ENCODE data around the gene CHRNA5.

CHRNA5 gene

GRCh38 chr15:78633348-78633747 is 68.0 kb downstream of the CHRNA5 start:
- no peak for DNase-seq (ENCODE audit: low spot score)
- H3K4me3 ChIP-seq: no peak overlapping the region
- TF ChIP-seq CTCF (IDR thresholded peaks at IDR 0.05): no peak
- no peak overlapping the region for H3K27ac ChIP-seq

- H3K27ac ChIP-seq: no peak overlapping the region
- no peak for TF ChIP-seq CTCF (IDR thresholded peaks at IDR 0.05)
- peak; percentile 50 for DNase-seq (ENCODE audit: low spot score)
- H3K4me3 ChIP-seq: no peak overlapping the region
Observed at GRCh38 chr15:78634210-78635145, 69.2 kb downstream of the CHRNA5 start.

GRCh38 chr15:78635346-78635745 is 70.0 kb downstream of the CHRNA5 start:
- Histone ChIP-seq H3K27ac (no peak overlapping the region), H3K4me3 (no peak overlapping the region)
- no peak for TF ChIP-seq CTCF (IDR thresholded peaks at IDR 0.05)
- DNase-seq (ENCODE audit: low spot score): no peak

GRCh38 chr15:78636378-78636859 is 71.1 kb downstream of the CHRNA5 start:
- no peak for TF ChIP-seq CTCF (IDR thresholded peaks at IDR 0.05)
- no peak for DNase-seq (ENCODE audit: low spot score)
- Histone ChIP-seq H3K27ac (no peak overlapping the region), H3K4me3 (no peak overlapping the region)

- DNase-seq (ENCODE audit: low spot score): no peak
- H3K27ac ChIP-seq: no peak overlapping the region
- no peak overlapping the region for H3K4me3 ChIP-seq
- TF ChIP-seq CTCF (IDR thresholded peaks at IDR 0.05): no peak
Observed at GRCh38 chr15:78637776-78638435, 72.6 kb downstream of the CHRNA5 start.

GRCh38 chr15:78638658-78639314 is 73.5 kb downstream of the CHRNA5 start:
- Histone ChIP-seq H3K27ac (no peak overlapping the region), H3K4me3 (no peak overlapping the region)
- no peak for TF ChIP-seq CTCF (IDR thresholded peaks at IDR 0.05)
- no peak for DNase-seq (ENCODE audit: low spot score)

Measured in coronary artery (tissue), 2 donors.